SHP77 treated with DMSO at 0.1 percent for 48 hours (cell line): ENCODE measurements around the gene DNAJC3.
"Not testable (repeated sequence)": the region's sequence is repeated elsewhere in the genome, so short reads cannot be mapped to it uniquely, and the experiment has no call there.

Experiments
- DNase-seq: peaks from one replicate; lab custom pipeline; 2025; lab: John Stamatoyannopoulos, UW

The DNAJC3 gene

GRCh38 chr13:95781940-95782339 lies 105.0 kb downstream of the DNAJC3 start:
- not testable (repeated sequence) for DNase-seq

- no peak for DNase-seq
These were observed 106.8 kb downstream of the DNAJC3 start for GRCh38 chr13:95783747-95784146.

- no peak for DNase-seq
These were observed 107.4 kb downstream of the DNAJC3 start for GRCh38 chr13:95784161-95784899.

- no peak for DNase-seq
These were observed 108.0 kb downstream of the DNAJC3 start for GRCh38 chr13:95784900-95785290.

- DNase-seq, result no peak
These were observed 110.6 kb downstream of the DNAJC3 start for GRCh38 chr13:95787356-95788099.

- DNase-seq, result no peak
These were observed 111.1 kb downstream of the DNAJC3 start for GRCh38 chr13:95788100-95788463.

GRCh38 chr13:95789315-95789714 lies 112.4 kb downstream of the DNAJC3 start:
- not testable (repeated sequence) for DNase-seq

GRCh38 chr13:95791084-95791722 lies 114.3 kb downstream of the DNAJC3 start:
- DNase-seq, result no peak

- DNase-seq, result no peak
These were observed 116.1 kb downstream of the DNAJC3 start for GRCh38 chr13:95793018-95793555.

GRCh38 chr13:95793781-95794180 lies 116.8 kb downstream of the DNAJC3 start:
- no peak for DNase-seq

- DNase-seq, result no peak
These were observed 120.1 kb downstream of the DNAJC3 start for GRCh38 chr13:95797016-95797415.

- DNase-seq, result no peak
These were observed 123.5 kb downstream of the DNAJC3 start for GRCh38 chr13:95800436-95800835.

GRCh38 chr13:95801825-95802224 lies 124.9 kb downstream of the DNAJC3 start:
- no peak for DNase-seq

GRCh38 chr13:95805921-95806320 lies 129.0 kb downstream of the DNAJC3 start:
- no peak for DNase-seq

- DNase-seq, result no peak
These were observed 132.5 kb downstream of the DNAJC3 start for GRCh38 chr13:95809429-95809828.

- no peak for DNase-seq
These were observed 136.2 kb downstream of the DNAJC3 start for GRCh38 chr13:95813139-95813538.

GRCh38 chr13:95814495-95814894 lies 137.6 kb downstream of the DNAJC3 start:
- no peak for DNase-seq

- no peak for DNase-seq
These were observed 145.4 kb downstream of the DNAJC3 start for GRCh38 chr13:95822303-95822702.

GRCh38 chr13:95833126-95833525 lies 156.2 kb downstream of the DNAJC3 start:
- no peak for DNase-seq

GRCh38 chr13:95833719-95834118 lies 156.8 kb downstream of the DNAJC3 start:
- no peak for DNase-seq

GRCh38 chr13:95834134-95834765 lies 157.3 kb downstream of the DNAJC3 start:
- peak; percentile 72 for DNase-seq

GRCh38 chr13:95841894-95842293 lies 165.0 kb downstream of the DNAJC3 start:
- no peak for DNase-seq
